Body of pancreas (tissue), 4 donors: ENCODE data around the gene CEP164. TPM values are rescaled to one million over a fixed set of nuclear protein-coding genes. Genes with fewer than 3 reads are reported as not detected.

Source experiments
- ATAC-seq: fragments of 150-250 bp; one replicate; pipeline ENCODE4 v1.9.1; 2016
- DNase-seq, 4 donors: peaks; one replicate each; pipeline ENCODE4 v3.0.0-alpha.2; 2019
- H3K27ac ChIP-seq, 4 donors: fragments of 200-600 bp; sonication (generic); 1 replicate in 3 of 4; 2 replicates in 1 of 4; pipeline versions ENCODE4 v1.5.1 to v1.6.1; 2016 to 2019; ENCODE audit warnings: mild to moderate bottlenecking in 1 of 4, mixed read lengths in 1 of 4, moderate library complexity in 1 of 4
- H3K27me3 ChIP-seq, 2 donors: fragments of 200-600 bp; sonication (generic); one replicate each; pipeline ENCODE4 v1.6.0; 2016; ENCODE audit warnings: mild to moderate bottlenecking in 1 of 2
- H3K36me3 ChIP-seq, 2 donors: fragments of 200-600 bp; sonication (generic); replicated peaks in 1 of 2; 2 replicates each; pipeline ENCODE4 v1.5.1; 2016; ENCODE audit warnings: low read depth in 2 of 2; ENCODE audit not compliant: insufficient read depth in 1 of 2
- H3K4me1 ChIP-seq: fragments of 200-600 bp; sonication (generic); one replicate; pipeline ENCODE4 v1.6.0; 2016
- H3K4me3 ChIP-seq, 2 donors: fragments of 200-600 bp; sonication (generic); 1 replicate in 1 of 2; 2 replicates in 1 of 2; pipeline ENCODE4 v1.5.1; 2016 to 2019
- H3K9me3 ChIP-seq, 3 donors: fragments of 200-600 bp; sonication (generic); 1 replicate in 2 of 3; 2 replicates in 1 of 3; pipeline ENCODE4 v1.5.1; 2016
- POLR2A ChIP-seq, 3 donors: fragments of 450-650 bp; IDR thresholded peaks; one replicate each; pipeline ENCODE4 v1.6.1; 2016; ENCODE audit warnings: antibody characterized with exemption in 3 of 3, mild to moderate bottlenecking in 2 of 3
- WGBS, 2 donors: methylation state at CpG; one replicate each; pipeline ENCODE4 v1.1.5; 2017; 5-methylcytosine and 5-hydroxymethylcytosine counted together
- intact Hi-C: fragments of 100-400 bp; cut with DNase I; formaldehyde crosslinking; loops from one replicate; pipeline ENCODE4 v1.15.1; 2023
- total RNA-seq, 2 donors: library from RNA; depleted of rRNA; stranded (reverse); fragments of >200 nt; gene quantifications; one replicate each; pipeline ENCODE4 v1.1.0, GENCODE V29; 2016
- TF ChIP-seq, protein P1 (sequence below), 7 experiments: fragments of 450-650 bp in 4 of 7; fragments of 200-600 bp in 3 of 7; sonication (generic) in 3 of 7; IDR thresholded peaks; one replicate each; pipeline ENCODE4 v1.5.1; 2016 to 2019; ENCODE audit warnings: antibody characterized with exemption in 7 of 7

The CEP164 gene
- total RNA-seq, 2 donors from 2014 or later: 29.1 to 45.8 TPM

DNA sequence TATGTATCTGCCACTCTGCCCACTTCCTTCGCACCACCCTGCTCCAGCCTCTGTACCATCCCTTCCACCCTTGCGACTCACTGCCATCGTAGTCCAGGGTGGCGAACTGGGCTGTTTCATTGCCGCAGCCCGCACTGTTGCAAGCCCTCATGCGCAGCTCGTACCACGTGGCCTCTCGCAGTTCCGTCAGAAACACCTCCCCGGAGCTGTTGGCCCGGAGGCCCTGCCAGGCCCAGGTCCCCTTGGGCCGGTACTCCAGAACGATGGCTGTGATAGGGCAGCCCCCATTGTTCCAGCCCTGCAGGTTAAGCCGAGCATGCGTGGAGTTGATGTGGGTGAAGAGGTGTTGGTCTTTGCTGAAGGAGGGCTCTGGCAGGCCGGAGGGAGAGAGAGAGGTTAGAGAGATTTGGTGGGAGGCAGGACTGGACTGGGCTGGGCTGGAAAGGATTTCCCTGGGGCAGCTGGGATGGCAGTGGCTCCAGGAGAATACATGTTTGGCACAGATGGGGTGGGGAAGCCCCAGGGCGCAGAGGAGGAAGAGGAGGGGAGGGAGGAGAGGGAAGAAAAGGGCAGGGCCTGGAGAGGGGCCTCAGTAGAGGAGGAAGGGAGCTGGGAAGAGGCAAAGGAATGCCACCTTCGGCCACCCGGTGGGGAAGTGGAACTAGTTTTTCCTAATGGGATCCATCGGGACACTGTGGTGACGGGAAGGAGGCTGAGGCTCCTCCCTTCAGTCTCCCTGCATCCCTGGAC, 109.6 kb downstream of the CEP164 start:
- H3K4me1 ChIP-seq: no peaks in the 10 kb centered on the region
- no peaks in the 10 kb centered on the region for H3K27me3 ChIP-seq
- intact Hi-C loops: no loop called here
- no peak overlapping the region for H3K27ac ChIP-seq
- no peak for ATAC-seq
- no peaks in the 10 kb centered on the region for H3K9me3 ChIP-seq
- DNase-seq: no peak
- TF ChIP-seq POLR2A (IDR thresholded peaks at IDR 0.05): no peak
- TF ChIP-seq, protein P1, sequence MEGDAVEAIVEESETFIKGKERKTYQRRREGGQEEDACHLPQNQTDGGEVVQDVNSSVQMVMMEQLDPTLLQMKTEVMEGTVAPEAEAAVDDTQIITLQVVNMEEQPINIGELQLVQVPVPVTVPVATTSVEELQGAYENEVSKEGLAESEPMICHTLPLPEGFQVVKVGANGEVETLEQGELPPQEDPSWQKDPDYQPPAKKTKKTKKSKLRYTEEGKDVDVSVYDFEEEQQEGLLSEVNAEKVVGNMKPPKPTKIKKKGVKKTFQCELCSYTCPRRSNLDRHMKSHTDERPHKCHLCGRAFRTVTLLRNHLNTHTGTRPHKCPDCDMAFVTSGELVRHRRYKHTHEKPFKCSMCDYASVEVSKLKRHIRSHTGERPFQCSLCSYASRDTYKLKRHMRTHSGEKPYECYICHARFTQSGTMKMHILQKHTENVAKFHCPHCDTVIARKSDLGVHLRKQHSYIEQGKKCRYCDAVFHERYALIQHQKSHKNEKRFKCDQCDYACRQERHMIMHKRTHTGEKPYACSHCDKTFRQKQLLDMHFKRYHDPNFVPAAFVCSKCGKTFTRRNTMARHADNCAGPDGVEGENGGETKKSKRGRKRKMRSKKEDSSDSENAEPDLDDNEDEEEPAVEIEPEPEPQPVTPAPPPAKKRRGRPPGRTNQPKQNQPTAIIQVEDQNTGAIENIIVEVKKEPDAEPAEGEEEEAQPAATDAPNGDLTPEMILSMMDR (IDR thresholded peaks at IDR 0.05): no peak
- 81 to 87% methylated on average over 20 to 23 of the region's 23 CpGs for WGBS, 2 donors
- H3K36me3 ChIP-seq: no peaks in the 10 kb centered on the region
- no peak overlapping the region for H3K4me3 ChIP-seq

DNA sequence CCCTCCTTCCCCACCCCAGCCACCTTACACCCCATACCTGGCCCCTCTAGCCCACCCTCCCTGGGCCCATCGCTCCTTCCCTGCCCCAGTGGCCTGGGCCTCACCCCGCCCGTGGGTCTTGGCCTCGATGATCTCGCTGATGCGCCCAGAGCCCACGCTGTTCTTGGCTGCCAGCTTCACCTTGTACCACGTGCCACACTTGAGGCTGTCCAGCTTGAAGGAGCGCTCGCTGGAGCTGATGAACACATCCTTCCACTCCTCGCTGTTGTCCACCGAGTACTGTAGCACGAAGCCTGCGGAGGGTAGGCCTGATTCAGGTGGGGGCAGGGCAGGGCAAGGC, 110.1 kb downstream of the CEP164 start:
- WGBS, 2 donors: 91 to 92% methylated on average over 12 to 14 of the region's 14 CpGs
- no peaks in the 10 kb centered on the region for H3K27me3 ChIP-seq
- H3K27ac ChIP-seq: no peak overlapping the region
- no peaks in the 10 kb centered on the region for H3K9me3 ChIP-seq
- no peaks in the 10 kb centered on the region for H3K4me1 ChIP-seq
- intact Hi-C loops: no loop called here
- DNase-seq (no peak), ATAC-seq (no peak)
- TF ChIP-seq, protein P1 (IDR thresholded peaks at IDR 0.05): no peak
- TF ChIP-seq POLR2A (IDR thresholded peaks at IDR 0.05): no peak
- no peaks in the 10 kb centered on the region for H3K36me3 ChIP-seq
- no peak overlapping the region for H3K4me3 ChIP-seq

GRCh38 chr11:117438371-117439000, 110.8 kb downstream of the CEP164 start:
- H3K4me1 ChIP-seq: peaks cover 3% of the 10 kb centered on the region
- ATAC-seq (no peak), DNase-seq (no peak)
- no peak overlapping the region for H3K27ac ChIP-seq
- intact Hi-C loops: no loop called here
- H3K4me3 ChIP-seq: no peak overlapping the region
- TF ChIP-seq, protein P1 (IDR thresholded peaks at IDR 0.05): no peak
- no peak for TF ChIP-seq POLR2A (IDR thresholded peaks at IDR 0.05)
- no peaks in the 10 kb centered on the region for H3K27me3 ChIP-seq
- no peaks in the 10 kb centered on the region for H3K9me3 ChIP-seq
- WGBS, 2 donors: 64 to 82% methylated on average over 8 to 17 of the region's 17 CpGs
- H3K36me3 ChIP-seq: no peaks in the 10 kb centered on the region

DNA sequence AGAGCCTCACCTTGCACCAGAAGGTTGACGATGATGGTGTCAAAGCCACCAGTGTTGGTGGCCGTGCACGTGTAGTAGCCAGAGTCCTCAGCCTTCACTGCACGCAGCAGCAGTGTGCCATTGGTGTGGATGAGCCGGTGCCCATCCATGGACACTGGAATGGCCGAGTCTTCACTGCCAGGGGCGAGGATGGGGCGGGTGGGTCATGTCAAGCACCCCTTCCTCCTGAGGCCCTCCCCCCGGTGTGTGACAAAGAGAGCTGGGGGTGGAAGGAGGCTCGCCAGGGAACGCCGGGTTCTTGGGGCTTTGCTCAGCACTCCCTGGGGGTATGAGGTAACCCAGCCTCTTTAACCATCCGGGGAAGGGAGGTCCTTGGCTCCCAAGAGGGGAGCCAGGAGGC, 111.6 kb downstream of the CEP164 start:
- Histone ChIP-seq H3K36me3 (no peaks in the 10 kb centered on the region), H3K4me3 (no peak overlapping the region), H3K27me3 (no peaks in the 10 kb centered on the region), H3K4me1 (peaks cover 7% of the 10 kb centered on the region), H3K9me3 (no peaks in the 10 kb centered on the region), H3K27ac (no peak overlapping the region)
- WGBS, 2 donors: 57 to 81% methylated on average over 10 to 13 of the region's 13 CpGs
- DNase-seq (no peak), ATAC-seq (no peak)
- intact Hi-C loops: no loop called here
- TF ChIP-seq, protein P1 (IDR thresholded peaks at IDR 0.05): no peak
- no peak for TF ChIP-seq POLR2A (IDR thresholded peaks at IDR 0.05)
